Thyroid gland (tissue), 4 donors: ENCODE data around the gene SLC22A5.

ENCODE experiments used
- POLR2A ChIP-seq, 2 donors: fragments of 450-650 bp; IDR thresholded peaks; one replicate each; pipeline ENCODE4 v1.6.1; 2017; ENCODE audit warnings: antibody characterized with exemption in 2 of 2, mild to moderate bottlenecking in 2 of 2, moderate library complexity in 1 of 2
- TF ChIP-seq, protein P1 (sequence below), 6 experiments: fragments of 200-600 bp in 3 of 6; fragments of 450-650 bp in 3 of 6; sonication (generic) in 3 of 6; IDR thresholded peaks; one replicate each; pipeline ENCODE4 v1.5.1; 2016 to 2019; ENCODE audit warnings: antibody characterized with exemption in 6 of 6, mild to moderate bottlenecking in 2 of 6, inconsistent platforms in 1 of 6, moderate library complexity in 1 of 6

GRCh38 chr5:132353486-132353995 is 16.0 kb upstream of the SLC22A5 start:
- TF ChIP-seq POLR2A (IDR thresholded peaks at IDR 0.05) = no peak
- TF ChIP-seq, protein P1, sequence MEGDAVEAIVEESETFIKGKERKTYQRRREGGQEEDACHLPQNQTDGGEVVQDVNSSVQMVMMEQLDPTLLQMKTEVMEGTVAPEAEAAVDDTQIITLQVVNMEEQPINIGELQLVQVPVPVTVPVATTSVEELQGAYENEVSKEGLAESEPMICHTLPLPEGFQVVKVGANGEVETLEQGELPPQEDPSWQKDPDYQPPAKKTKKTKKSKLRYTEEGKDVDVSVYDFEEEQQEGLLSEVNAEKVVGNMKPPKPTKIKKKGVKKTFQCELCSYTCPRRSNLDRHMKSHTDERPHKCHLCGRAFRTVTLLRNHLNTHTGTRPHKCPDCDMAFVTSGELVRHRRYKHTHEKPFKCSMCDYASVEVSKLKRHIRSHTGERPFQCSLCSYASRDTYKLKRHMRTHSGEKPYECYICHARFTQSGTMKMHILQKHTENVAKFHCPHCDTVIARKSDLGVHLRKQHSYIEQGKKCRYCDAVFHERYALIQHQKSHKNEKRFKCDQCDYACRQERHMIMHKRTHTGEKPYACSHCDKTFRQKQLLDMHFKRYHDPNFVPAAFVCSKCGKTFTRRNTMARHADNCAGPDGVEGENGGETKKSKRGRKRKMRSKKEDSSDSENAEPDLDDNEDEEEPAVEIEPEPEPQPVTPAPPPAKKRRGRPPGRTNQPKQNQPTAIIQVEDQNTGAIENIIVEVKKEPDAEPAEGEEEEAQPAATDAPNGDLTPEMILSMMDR (IDR thresholded peaks at IDR 0.05) = no peak
